AG04450 (cell line): ENCODE data around the gene FNDC7. TPM values are rescaled to one million over a fixed set of nuclear protein-coding genes. Genes with fewer than 3 reads are reported as not detected.
"Not testable (repeated sequence)": the region's sequence is repeated elsewhere in the genome, so short reads cannot be mapped to it uniquely, and the experiment has no call there.

Experiments
- CTCF ChIA-PET: fragments of 300-600, 350-600 bp; formaldehyde crosslinking; extraction: SDS; loops from one replicate; lab custom pipeline; 2022; ENCODE audit warnings: antibody characterized with exemption, inconsistent platforms; lab: Charles Lee
- POLR2A ChIA-PET: fragments of 350-600 bp; formaldehyde crosslinking; extraction: SDS; loops from one replicate; lab custom pipeline; 2021; ENCODE audit warnings: antibody characterized with exemption, inconsistent platforms; lab: Yijun Ruan, JAX
- DNase-seq: peaks from one replicate; pipeline ENCODE4 v3.0.0-alpha.2; 2011; ENCODE audit warnings: low read depth, low spot score
- H3K27ac ChIP-seq: one replicate; pipeline ENCODE4 v1.5.1; 2012; ENCODE audit warnings: low read depth, low read length, control low read depth
- H3K27me3 ChIP-seq: one replicate; pipeline ENCODE4 v1.6.0; 2012; ENCODE audit warnings: low read length; ENCODE audit not compliant: control insufficient read depth, insufficient read depth
- H3K4me3 ChIP-seq: 2 replicates; pipeline ENCODE4 v1.5.1; 2011; ENCODE audit warnings: mild to moderate bottlenecking, low read depth, low read length, control low read depth
- H3K9me3 ChIP-seq: 2 replicates; pipeline ENCODE4 v1.5.1; 2012; ENCODE audit warnings: low read length; ENCODE audit not compliant: control insufficient read depth, insufficient read depth
- polyA plus RNA-seq: library from polyadenylated mRNA; depleted of rRNA; stranded (reverse); fragments of >200 nt; gene quantifications from 2 replicates; pipeline ENCODE4 v1.2.3, GENCODE V29; 2011
- TF ChIP-seq, protein P1 (sequence below): IDR thresholded peaks from 2 replicates; pipeline ENCODE4 v1.5.1; 2011; ENCODE audit warnings: low read depth, low read length, control low read depth, inconsistent platforms

Gene FNDC7
- polyA plus RNA-seq, 1 experiment: not detected

DNA sequence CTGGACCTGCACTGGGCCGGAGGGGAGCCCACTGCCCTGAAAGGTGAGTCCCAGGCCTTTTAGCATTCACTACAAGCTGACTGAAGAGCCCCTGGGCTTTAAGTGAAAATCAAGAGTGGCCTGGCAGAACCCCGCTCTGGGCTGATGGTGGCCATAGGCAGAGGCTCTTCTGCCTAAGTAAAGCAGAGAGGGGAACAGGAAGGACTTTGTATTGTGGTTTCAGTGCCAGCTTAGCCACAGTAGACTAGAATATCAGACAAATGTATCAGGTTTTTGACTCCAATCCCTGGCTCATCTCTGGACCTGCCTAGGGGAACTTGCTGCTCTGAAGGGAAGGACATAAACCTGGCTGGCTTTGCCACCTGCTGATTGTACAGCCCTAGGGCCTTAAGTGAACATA is 41.6 kb upstream of the FNDC7 start:
- H3K27me3 ChIP-seq: peaks cover 3% of the 10 kb centered on the region
- H3K9me3 ChIP-seq: no peaks in the 10 kb centered on the region; the same call in 1 of the 2 replicates
- ChIA-PET CTCF (no interaction called here), POLR2A (no interaction called here)
- H3K27ac ChIP-seq: no peak overlapping the region
- H3K4me3 ChIP-seq: no peak overlapping the region
- no peak for DNase-seq
- TF ChIP-seq, protein P1, sequence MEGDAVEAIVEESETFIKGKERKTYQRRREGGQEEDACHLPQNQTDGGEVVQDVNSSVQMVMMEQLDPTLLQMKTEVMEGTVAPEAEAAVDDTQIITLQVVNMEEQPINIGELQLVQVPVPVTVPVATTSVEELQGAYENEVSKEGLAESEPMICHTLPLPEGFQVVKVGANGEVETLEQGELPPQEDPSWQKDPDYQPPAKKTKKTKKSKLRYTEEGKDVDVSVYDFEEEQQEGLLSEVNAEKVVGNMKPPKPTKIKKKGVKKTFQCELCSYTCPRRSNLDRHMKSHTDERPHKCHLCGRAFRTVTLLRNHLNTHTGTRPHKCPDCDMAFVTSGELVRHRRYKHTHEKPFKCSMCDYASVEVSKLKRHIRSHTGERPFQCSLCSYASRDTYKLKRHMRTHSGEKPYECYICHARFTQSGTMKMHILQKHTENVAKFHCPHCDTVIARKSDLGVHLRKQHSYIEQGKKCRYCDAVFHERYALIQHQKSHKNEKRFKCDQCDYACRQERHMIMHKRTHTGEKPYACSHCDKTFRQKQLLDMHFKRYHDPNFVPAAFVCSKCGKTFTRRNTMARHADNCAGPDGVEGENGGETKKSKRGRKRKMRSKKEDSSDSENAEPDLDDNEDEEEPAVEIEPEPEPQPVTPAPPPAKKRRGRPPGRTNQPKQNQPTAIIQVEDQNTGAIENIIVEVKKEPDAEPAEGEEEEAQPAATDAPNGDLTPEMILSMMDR: no peak

DNA sequence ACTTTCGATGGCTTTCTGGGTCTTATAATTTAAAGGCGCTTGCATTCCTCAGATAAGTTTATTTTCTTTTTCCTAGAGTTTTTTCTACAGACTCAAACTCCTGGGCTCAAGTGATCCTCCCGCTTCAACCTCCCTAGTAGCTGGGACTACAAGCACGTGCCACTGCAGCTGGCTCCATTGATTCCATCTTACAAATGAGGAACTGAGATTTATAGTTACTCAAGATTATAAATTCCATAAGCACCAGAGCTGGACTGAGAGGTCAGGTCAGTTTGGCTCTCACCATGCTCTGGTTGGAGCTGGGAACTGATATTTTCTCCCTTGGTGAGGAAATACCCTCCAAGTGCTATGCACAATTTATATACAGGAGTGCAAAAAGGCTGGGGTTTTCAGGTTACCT is 34.0 kb upstream of the FNDC7 start:
- no peak for DNase-seq
- Histone ChIP-seq H3K27me3 (no peaks in the 10 kb centered on the region), H3K4me3 (no peak overlapping the region), H3K9me3 (no peaks in the 10 kb centered on the region), H3K27ac (no peak overlapping the region)
- POLR2A ChIA-PET: no interaction called here
- CTCF ChIA-PET: no interaction called here
- TF ChIP-seq, protein P1: no peak

DNA sequence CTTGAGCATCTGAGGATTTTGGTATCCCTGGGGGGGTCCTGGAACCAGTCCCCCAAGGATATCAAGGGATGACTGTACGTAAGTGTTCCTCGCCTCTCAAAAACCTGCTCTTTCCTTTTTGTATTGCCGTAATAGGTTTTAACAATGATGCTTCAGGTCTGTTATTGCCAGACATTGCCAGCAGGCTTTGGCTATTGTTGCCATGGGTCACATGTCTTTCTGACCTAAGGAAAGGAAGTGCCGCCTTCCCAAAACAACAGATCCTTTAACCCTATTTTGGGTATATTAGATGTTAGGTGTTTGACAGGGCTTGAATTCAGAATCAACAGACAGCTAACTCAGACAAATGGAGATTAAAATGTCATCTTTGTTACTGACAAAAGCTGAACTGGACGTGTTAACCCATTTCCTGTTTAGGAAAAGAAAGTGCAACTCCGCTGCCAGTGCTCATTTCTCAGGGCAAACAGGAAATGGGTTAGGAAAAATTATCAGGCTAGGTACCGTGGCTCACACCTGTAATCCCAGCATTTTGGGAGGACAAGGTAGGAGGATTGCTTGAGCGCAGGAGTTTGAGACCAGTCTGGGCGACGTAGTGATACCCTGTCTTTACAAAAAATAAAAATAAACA is 33.0 kb upstream of the FNDC7 start:
- TF ChIP-seq, protein P1: no peak
- ChIA-PET POLR2A (no interaction called here), CTCF (no interaction called here)
- no peak for DNase-seq
- Histone ChIP-seq H3K4me3 (no peak overlapping the region), H3K27ac (no peak overlapping the region), H3K9me3 (no peaks in the 10 kb centered on the region), H3K27me3 (peaks cover under 1% of the 10 kb centered on the region)

DNA sequence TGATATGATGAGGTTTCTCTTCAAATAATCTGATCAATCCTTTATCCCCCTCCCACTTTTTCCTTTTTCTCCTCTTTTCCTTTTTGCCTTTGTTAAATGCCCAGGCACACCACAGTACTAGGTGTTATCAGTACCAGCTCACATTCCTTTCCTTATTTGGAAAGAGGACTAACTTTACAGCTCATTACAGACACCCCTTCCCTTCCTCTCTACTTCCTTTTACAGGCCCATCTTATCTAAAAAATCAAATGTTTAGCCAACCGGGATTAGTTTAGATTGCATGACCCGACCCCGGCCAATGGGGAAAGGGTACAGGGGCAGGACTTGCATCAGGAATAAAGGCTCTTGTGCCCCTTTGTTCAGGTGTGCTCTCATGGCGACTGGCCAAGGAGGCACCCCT is 31.0 kb upstream of the FNDC7 start:
- H3K27ac ChIP-seq, H3K9me3 ChIP-seq, H3K27me3 ChIP-seq, DNase-seq, CTCF ChIA-PET, H3K4me3 ChIP-seq: not testable (repeated sequence)
- POLR2A ChIA-PET: interaction anchor here (1.2 kb wide), 1 partner anchor 11 kb away, joined by 3 read pairs; the partner anchor contains the start of gene PRPF38B

DNA sequence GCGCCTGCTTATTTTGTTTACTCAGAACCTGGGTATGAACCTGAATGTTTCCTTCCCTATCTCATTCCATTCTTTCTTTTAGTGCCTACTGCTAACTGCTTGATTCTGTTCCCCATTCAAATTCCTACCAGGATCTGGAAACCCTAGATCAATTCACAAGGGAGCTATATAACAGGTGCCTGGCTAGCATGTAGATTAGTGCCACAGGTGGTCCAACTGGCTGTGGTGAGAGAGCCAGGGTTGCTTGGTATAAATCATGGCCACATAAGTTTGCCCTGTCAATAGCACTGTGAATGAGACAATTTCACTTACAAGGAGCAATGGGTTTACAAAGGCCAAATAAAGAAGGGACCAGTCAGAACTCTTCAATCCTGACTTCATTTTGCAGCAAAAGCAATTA is 27.2 kb upstream of the FNDC7 start:
- CTCF ChIA-PET: no interaction called here

More for the DNA sequence above, 27.2 kb upstream of the FNDC7 start:
- no peak overlapping the region for H3K4me3 ChIP-seq
- DNase-seq: no peak
- no peaks in the 10 kb centered on the region for H3K9me3 ChIP-seq
- POLR2A ChIA-PET: no interaction called here
- H3K27me3 ChIP-seq: peaks cover 2% of the 10 kb centered on the region
- TF ChIP-seq, protein P1: no peak
- H3K27ac ChIP-seq: no peak overlapping the region
